GM18861 (cell line): Measurements from ENCODE around the gene CHTOP.
A peak's percentile ranks its signal among the peaks of the same experiment; 100 is the strongest.
"Not testable (repeated sequence)": the region's sequence is repeated elsewhere in the genome, so short reads cannot be mapped to it uniquely, and the experiment has no call there.

ENCODE experiments used
- ATAC-seq: cut with Tn5 transposase; IDR thresholded peaks from one replicate; pipeline ENCODE4 v1.9.1; 2021; ENCODE audit not compliant: unreplicated experiment

Gene CHTOP

DNA sequence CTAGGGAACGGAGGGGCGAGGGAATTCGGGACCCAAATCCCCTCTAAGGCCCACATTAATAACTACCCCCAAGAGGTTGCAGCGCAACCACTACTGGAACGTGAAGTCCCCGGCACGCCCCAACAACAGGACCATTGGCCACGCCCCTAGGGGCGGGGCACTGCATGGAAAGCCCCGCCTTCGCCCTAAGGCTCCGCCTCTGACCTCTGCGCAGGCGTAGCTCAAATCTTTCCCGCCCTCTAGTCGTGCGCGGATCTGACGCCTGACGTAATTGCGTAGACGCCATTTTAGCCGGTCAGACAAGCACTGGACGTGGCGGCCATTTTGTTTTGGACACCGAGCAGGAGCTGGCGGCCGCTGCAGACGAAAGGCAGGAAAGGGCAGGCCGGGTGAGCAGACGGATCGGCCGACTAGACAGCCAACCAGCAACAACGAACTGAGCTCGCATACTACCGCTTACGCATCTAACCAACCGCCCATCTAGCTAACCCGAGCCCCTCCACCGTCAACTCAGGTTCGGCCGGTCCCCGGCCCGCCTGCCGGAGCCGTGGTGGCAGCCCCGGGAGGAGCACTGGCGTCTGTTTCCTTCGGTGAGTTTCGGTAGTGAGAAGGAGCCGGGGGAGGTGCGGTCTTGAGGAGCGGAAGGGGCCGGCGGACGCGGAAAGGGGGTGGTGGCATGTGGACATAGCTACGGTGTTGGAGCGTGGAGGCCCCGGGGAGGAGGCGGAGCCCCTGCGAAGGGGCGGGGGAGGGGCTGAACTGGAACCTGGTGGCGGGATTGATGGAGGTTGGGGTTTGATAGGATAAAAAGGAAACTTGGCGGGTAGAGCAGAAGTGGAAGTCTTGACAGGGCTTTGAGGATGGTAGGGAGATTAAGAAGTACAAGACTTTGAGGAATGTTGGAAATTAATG lies at the start of gene CHTOP:
Gene CHTOP (plus strand): TSS at position 313 of the 912 bp plus-strand sequence. CDS start 2,523 bp downstream, outside the sequence.
- peak; percentile 87 for ATAC-seq

DNA sequence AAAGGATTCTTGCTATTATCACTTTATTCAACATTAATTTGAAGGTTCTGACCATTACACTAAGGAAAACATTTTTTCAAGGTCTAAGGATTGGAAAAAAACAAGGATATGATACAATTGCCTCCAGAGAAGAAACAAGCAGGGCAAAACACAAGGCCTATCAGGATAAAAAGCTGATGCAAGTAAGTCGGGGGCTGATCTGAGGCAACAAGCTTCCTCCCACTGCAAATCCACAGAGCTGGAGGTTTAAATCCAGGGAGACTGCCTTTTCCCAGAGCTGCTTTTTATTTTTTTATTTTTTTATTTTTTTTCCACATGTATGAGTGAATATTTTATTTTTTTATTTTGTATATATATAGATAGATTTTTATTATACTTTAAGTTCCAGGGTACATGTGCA lies 48.9 kb upstream of the CHTOP start:
- ATAC-seq = no peak

DNA sequence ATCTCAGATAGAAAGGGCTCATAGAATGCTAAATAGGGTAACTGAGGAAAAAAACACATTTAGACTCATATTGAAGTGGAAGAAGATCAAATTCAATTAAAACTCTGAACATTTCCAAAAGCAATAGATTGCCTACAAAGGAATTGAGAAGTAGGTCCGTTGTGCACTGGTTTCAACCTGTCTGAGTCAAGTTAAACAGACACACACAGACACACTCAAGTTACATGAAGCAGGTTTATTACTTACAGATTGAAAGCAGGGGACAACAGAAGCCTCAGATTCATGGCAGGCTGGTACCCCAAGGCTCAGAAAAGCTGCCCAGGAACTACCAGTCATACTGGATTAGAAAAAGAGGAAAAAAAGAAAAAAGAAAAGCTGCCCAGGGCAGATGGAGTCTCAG lies 47.5 kb upstream of the CHTOP start:
- no peak for ATAC-seq

- no peak for ATAC-seq
These were observed 46.6 kb upstream of the CHTOP start for GRCh38 chr1:153587314-153587713.

GRCh38 chr1:153588033-153588432 lies 45.8 kb upstream of the CHTOP start:
- not testable (repeated sequence) for ATAC-seq

DNA sequence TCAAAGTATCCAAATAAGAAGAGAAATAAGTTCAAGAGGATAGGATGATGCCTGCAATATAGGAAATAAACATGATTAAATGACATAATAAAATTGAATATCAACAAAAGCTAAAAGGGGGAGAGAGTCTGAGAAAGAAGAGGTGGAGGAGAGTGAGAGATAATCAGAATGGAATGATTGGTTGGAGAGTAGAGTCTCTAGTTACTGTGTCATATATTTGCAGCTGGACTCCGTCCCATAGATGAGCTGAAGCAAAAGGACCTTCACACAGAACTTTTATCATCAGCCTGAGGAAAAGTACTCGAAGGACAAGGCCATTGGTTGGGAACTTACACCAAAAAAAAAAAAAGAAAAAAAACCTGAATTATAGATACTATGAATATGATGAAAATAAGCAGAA lies 45.4 kb upstream of the CHTOP start:
- ATAC-seq = no peak

DNA sequence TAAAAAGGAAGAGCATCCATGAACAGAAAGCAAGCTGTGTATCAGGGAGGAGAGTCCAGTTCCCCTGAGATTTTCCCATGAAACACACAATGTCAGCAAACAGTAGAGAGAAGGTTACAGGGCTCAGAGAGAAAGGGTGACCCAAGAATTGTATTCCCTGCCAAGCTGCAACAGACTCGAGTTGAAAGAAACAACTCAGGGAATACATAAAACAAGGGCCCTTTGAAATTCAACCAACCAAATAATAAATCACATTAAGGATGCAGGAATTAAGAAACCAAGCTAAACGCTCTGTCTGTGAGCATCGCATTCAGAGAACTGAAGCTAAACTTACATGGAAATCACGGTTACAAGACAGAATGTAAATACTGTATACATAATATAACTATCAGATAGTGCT lies 41.1 kb upstream of the CHTOP start:
- ATAC-seq = no peak

GRCh38 chr1:153597206-153597605 lies 36.7 kb upstream of the CHTOP start:
- ATAC-seq = no peak

GRCh38 chr1:153598309-153599172 lies 35.3 kb upstream of the CHTOP start:
- peak; percentile 98 for ATAC-seq

DNA sequence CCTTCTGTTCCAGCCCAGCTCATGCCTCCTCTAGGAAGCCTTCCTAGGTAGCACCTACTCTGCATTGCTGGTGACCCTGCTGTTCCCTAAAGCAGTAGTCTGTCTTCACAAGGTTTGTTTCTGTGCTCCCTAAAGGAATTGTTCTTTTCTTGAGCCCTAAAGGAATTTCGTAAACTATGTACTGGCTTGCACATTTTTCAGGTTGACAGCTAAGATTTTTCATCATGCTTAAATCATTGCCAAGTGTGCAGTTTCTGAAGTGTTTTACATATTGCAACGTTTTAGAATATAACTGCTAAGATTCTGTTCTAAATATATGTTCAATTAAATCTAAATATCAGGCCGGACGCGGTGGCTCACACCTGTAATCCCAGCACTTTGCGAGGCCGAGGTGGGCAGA lies 34.0 kb upstream of the CHTOP start:
- no peak for ATAC-seq

- no peak for ATAC-seq
These were observed 31.1 kb upstream of the CHTOP start for GRCh38 chr1:153602749-153603148.

GRCh38 chr1:153606194-153606593 lies 27.7 kb upstream of the CHTOP start:
- no peak for ATAC-seq

DNA sequence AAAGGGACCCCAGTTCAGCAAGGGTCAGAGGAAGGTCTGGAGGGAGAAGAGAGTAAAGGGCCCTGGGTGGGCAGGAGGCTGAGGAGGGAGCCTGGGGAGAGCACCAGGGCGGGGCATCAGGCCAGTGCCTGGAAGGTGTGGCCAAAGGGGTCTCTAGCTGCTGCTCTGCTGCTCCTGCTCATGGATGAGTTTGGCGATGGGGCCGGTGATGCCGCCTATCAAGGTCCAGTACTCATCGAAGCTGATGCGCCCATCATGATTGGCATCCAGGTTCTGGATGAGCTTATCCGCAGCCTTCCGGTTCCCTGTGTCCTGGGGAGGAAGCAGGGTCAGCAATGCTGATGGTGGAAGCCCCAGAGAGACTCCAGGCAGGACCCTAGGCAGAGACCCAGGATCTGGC lies 26.5 kb upstream of the CHTOP start:
- no peak for ATAC-seq

DNA sequence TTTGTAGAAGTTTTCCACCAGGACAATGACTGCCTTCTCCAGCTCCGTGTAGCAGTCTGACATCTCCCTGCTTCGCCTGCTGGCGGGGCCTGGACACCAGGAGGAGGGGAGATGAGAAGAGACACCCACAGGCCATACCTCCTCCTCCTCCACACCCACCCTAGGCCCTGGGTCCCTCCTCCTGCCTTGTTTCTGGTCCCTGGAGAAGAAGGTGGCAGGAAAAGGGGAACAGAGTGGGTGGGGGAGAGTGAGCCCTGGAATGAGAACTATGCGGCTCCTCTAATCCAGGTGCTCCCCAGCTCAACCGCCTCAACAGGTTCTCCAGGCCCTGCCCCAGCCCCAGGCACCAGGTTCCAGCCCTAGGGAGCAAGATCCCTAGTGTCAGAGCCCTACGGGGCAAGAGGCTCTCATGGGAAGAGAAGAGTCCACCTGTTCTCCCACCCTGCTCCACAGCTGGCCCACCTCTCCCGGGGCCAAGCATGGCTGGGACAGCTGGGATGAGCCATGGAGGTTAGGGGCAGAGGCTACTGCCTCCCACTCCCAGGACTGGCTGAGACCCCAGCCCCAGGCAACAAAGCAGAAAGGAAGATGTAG lies 25.7 kb upstream of the CHTOP start:
- ATAC-seq = no peak

DNA sequence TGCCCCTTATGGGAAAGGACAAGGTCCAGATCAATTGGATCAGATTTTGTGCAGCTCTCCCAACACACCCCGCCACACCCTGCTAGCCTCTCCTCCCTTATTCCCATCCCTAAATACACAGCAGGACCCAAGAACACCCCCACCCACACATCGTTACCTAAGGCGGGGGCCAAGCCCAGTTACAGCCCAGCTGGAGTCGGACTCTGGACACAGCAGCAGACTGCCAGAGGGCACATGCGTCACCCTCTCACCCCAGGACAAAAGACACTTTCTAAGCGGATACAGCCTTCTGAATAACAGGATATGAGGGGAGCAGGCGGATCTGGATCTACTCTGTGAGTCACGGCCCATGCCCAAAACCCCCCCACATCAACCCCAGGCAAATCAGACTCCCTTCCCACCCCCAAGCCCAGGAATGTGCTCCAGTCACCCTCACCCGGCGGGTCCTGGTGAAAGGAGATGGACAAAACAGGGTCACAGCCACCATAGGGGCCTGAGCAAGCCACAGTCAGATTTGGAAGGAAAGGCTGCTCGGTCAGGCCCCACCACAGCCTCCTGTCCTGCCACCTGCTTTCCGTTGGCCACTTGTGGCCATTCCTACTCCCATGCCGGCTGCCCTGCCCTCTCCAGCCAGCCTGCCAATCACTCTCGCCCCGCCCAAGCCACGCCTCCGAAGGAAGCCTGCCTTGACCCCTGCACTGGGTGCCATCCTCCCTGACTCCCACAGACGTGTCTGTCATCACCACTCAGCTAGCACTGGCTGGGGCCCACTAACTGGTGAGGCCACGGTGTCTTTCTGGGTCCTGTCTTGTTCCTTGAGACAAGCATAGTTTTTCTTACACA lies 24.9 kb upstream of the CHTOP start:
- no peak for ATAC-seq

- ATAC-seq = no peak
These were observed 24.3 kb upstream of the CHTOP start for GRCh38 chr1:153609585-153609907.

DNA sequence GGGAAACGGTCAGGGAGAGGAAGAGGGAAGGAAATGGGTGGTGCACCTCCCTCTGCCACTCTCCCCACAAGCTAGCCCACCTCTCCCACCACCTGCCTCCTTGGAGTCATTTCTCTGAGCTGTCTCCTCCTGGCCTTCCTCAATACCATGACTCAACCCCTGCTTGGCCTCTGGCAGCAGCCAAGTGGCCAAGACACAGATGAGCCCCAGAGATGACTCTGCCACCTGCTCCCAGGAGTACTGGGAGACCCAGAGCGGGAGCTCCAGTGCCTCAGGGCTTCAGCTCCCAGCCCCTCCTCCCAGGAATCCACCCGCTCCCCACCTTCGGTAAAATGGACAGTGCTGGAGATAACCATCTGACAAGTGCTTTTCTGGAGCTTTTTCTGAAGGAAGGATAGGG lies 23.5 kb upstream of the CHTOP start:
- no peak for ATAC-seq

DNA sequence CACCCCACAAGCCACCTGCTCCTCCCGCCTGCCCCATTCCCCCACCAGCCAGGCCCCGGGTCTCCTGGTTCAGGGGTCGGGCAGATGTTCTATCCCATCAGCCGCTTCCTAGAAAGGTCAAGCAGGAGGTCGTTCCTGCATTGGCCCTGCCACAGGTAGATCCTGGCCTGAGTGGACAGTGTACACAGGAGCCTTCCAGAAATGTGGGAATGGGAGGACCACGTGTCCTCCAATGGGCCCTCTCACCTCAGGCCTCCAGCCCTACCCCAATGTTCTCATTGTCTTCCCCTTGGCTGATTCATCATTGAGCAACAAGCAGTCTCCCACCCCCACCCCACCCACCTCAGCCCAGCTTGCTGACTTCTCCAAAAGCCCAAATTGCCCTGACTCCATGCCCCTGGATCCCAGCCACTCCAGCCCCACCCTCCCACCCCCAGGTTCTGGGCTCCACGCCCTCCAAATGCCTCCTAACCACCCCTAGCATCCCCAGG lies 23.0 kb upstream of the CHTOP start:
- ATAC-seq = no peak

- no peak for ATAC-seq
These were observed 22.5 kb upstream of the CHTOP start for GRCh38 chr1:153611356-153611755.

DNA sequence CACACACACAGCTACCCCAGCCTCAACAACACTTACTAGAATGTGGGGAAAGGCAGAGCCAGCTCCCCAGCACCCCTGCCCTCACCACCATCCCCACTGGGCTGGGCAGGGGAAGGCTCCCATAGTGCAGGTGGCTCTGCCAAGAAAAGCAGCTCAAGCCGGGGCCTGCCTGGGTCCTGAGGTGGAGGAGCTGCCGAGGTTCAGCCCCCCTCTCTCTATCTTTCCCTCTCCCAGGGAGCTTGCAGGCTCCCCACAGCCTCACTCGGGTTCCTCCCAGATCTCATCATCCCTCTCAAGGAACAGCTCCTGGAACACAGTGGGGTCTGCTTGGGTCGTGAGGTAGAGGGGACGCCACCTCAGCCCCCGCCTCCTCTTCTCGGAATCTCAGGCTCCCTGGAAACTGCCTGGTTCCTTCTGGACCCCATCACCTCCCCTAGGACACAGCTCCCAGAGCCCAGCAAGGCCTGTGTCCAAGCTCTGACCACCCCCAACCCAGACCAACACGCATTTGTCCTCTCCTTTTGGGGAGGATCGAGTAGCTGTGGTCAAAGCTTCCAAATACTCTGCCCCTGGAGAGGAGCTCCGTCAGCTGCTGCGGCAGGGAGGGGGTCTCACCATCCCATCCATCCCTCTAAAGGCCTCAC lies 21.6 kb upstream of the CHTOP start:
- ATAC-seq = no peak
